HEK293 (cell line): ENCODE measurements around the gene MYOC.

Source experiments
- OSR2 ChIP-seq: fragments of 450-650 bp; formaldehyde crosslinking; IDR thresholded peaks from 2 replicates; pipeline ENCODE4 v1.5.1; 2016; ENCODE audit warnings: missing biosample characterization, missing genetic modification characterization
- SCRT2 ChIP-seq: fragments of 450-650 bp; formaldehyde crosslinking; IDR thresholded peaks from 2 replicates; pipeline ENCODE4 v1.5.1; 2016; ENCODE audit warnings: missing biosample characterization, missing genetic modification characterization
- SP7 ChIP-seq: fragments of 450-650 bp; formaldehyde crosslinking; IDR thresholded peaks from 2 replicates; pipeline ENCODE4 v1.5.1; 2016; ENCODE audit warnings: missing biosample characterization, missing genetic modification characterization
- ZBTB17 ChIP-seq: fragments of 450-650 bp; formaldehyde crosslinking; IDR thresholded peaks from 2 replicates; pipeline ENCODE4 v1.5.1; 2016; ENCODE audit warnings: missing biosample characterization, missing genetic modification characterization
- ZFHX2 ChIP-seq: fragments of 450-650 bp; formaldehyde crosslinking; conservative IDR thresholded peaks from 2 replicates; pipeline ENCODE4 v1.5.1; 2016; ENCODE audit warnings: missing biosample characterization, missing genetic modification characterization
- ZFP37 ChIP-seq: fragments of 450-650 bp; formaldehyde crosslinking; IDR thresholded peaks from 2 replicates; pipeline ENCODE4 v1.5.1; 2016; ENCODE audit warnings: missing biosample characterization, missing genetic modification characterization
- ZNF16 ChIP-seq: fragments of 450-650 bp; formaldehyde crosslinking; IDR thresholded peaks from 2 replicates; pipeline ENCODE4 v1.5.1; 2016; ENCODE audit warnings: low read depth, missing biosample characterization, missing genetic modification characterization
- ZNF202 ChIP-seq: fragments of 450-650 bp; formaldehyde crosslinking; IDR thresholded peaks from 2 replicates; pipeline ENCODE4 v1.5.1; 2016; ENCODE audit warnings: missing biosample characterization, missing genetic modification characterization, borderline replicate concordance
- ZNF292 ChIP-seq: fragments of 450-650 bp; formaldehyde crosslinking; IDR thresholded peaks from 2 replicates; pipeline ENCODE4 v1.5.1; 2016; ENCODE audit warnings: low read depth, missing biosample characterization, missing genetic modification characterization, borderline replicate concordance
- ZNF350 ChIP-seq: fragments of 450-650 bp; formaldehyde crosslinking; IDR thresholded peaks from 2 replicates; pipeline ENCODE4 v1.5.0; 2017; ENCODE audit warnings: missing biosample characterization, mild to moderate bottlenecking, missing genetic modification characterization
- ZNF423 ChIP-seq: fragments of 450-650 bp; formaldehyde crosslinking; IDR thresholded peaks from 2 replicates; pipeline ENCODE4 v1.5.1; 2016; ENCODE audit warnings: missing biosample characterization, missing genetic modification characterization
- ZNF529 ChIP-seq: fragments of 450-650 bp; formaldehyde crosslinking; IDR thresholded peaks from 2 replicates; pipeline ENCODE4 v1.5.1; 2017; ENCODE audit warnings: missing genetic modification characterization, missing biosample characterization; ENCODE audit not compliant: insufficient replicate concordance
- ZNF530 ChIP-seq: fragments of 450-650 bp; formaldehyde crosslinking; IDR thresholded peaks from 2 replicates; pipeline ENCODE4 v1.5.1; 2016; ENCODE audit warnings: low read depth, missing biosample characterization, missing genetic modification characterization
- ZNF571 ChIP-seq: fragments of 450-650 bp; formaldehyde crosslinking; IDR thresholded peaks from 2 replicates; pipeline ENCODE4 v1.5.0; 2017; ENCODE audit warnings: missing biosample characterization, missing genetic modification characterization
- ZNF596 ChIP-seq: fragments of 450-650 bp; IDR thresholded peaks from 2 replicates; pipeline ENCODE4 v1.5.0; 2018; ENCODE audit warnings: missing biosample characterization, mild to moderate bottlenecking, missing genetic modification characterization, moderate library complexity
- ZNF664 ChIP-seq: fragments of 450-650 bp; formaldehyde crosslinking; IDR thresholded peaks from 2 replicates; pipeline ENCODE4 v1.5.1; 2016; ENCODE audit warnings: missing biosample characterization, missing genetic modification characterization
- ZNF701 ChIP-seq: fragments of 450-650 bp; formaldehyde crosslinking; IDR thresholded peaks from 2 replicates; pipeline ENCODE4 v1.5.1; 2016; ENCODE audit warnings: missing biosample characterization, missing genetic modification characterization
- TF ChIP-seq, protein P1 (sequence below): fragments of 450-650 bp; formaldehyde crosslinking; IDR thresholded peaks from 2 replicates; pipeline ENCODE4 v1.5.1; 2016; ENCODE audit warnings: missing biosample characterization, missing genetic modification characterization
- TF ChIP-seq, protein P2 (sequence below): fragments of 450-650 bp; formaldehyde crosslinking; conservative IDR thresholded peaks from 2 replicates; pipeline ENCODE4 v1.5.1; 2016; ENCODE audit warnings: low read depth, missing biosample characterization, missing genetic modification characterization
- TF ChIP-seq, protein P3 (sequence below): fragments of 450-650 bp; formaldehyde crosslinking; IDR thresholded peaks from 2 replicates; pipeline ENCODE4 v1.5.1; 2016; ENCODE audit warnings: missing biosample characterization, missing genetic modification characterization
- TF ChIP-seq, protein P4 (sequence below): fragments of 450-650 bp; formaldehyde crosslinking; IDR thresholded peaks from 2 replicates; pipeline ENCODE4 v1.5.1; 2016; ENCODE audit warnings: missing biosample characterization, missing genetic modification characterization

MYOC gene

DNA sequence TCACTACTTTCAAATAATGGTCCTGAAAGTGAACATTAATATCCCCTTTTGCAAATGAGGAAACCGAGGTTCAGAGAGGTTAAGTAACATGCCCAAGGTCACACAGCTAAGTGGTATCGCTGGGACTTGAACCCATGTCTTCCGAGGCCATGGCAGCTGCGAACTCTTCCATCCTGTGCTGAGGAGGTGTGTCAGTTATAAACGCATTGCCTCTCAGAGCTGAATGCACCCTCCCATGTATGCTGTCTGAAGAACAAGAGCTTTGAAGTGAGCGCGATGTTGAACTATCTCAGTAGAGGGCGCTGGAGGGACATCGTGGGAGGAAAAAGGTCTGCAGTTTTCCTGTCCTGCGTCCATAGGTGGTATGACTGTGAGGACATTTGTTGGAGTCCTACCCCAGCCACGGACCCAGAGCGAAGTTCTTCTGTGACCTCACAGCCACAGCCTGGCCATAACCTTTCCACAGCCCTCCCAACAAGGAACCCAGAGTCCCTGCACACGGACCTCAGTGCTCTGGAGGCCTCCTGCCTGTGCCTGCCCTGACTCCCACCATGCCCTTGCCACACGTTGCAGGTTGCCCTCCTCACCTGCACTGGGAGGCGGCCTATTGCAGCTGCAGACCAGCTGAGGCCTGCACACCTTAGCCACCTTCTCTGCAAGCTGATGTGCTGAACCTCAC lies 7.5 kb downstream of the MYOC start (continued):
- no peak for TF ChIP-seq ZNF292 (tag by site-specific recombination)
- no peak for TF ChIP-seq ZNF571 (tag by site-specific recombination)
- no peak for TF ChIP-seq ZNF202
- 0 out of 2 replicates have a peak, but pooled peaks have one; percentile 22 for TF ChIP-seq ZBTB17 (tag by site-specific recombination)
- TF ChIP-seq ZNF423 (tag by site-specific recombination), result no peak
- peak; percentile 58 for TF ChIP-seq ZFHX2
- no peak for TF ChIP-seq ZNF16 (tag by site-specific recombination)
- TF ChIP-seq ZNF350, result no peak
- TF ChIP-seq, protein P1, sequence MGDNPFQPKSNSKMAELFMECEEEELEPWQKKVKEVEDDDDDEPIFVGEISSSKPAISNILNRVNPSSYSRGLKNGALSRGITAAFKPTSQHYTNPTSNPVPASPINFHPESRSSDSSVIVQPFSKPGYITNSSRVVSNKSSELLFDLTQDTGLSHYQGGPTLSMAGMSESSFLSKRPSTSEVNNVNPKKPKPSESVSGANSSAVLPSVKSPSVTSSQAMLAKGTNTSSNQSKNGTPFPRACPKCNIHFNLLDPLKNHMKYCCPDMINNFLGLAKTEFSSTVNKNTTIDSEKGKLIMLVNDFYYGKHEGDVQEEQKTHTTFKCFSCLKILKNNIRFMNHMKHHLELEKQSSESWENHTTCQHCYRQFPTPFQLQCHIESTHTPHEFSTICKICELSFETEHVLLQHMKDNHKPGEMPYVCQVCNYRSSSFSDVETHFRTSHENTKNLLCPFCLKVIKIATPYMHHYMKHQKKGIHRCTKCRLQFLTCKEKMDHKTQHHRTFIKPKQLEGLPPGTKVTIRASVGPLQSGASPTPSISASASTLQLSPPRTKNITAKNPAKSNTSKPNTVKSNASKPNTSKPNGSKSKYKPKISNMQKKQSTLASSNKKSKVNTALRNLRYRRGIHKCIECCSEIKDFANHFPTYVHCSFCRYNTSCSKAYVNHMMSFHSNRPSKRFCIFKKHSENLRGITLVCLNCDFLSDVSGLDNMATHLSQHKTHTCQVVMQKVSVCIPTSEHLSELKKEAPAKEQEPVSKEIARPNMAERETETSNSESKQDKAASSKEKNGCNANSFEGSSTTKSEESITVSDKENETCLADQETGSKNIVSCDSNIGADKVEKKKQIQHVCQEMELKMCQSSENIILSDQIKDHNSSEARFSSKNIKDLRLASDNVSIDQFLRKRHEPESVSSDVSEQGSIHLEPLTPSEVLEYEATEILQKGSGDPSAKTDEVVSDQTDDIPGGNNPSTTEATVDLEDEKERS (tag by site-specific recombination), result no peak
- TF ChIP-seq ZNF664 (tag by site-specific recombination), result no peak
- TF ChIP-seq, protein P2, sequence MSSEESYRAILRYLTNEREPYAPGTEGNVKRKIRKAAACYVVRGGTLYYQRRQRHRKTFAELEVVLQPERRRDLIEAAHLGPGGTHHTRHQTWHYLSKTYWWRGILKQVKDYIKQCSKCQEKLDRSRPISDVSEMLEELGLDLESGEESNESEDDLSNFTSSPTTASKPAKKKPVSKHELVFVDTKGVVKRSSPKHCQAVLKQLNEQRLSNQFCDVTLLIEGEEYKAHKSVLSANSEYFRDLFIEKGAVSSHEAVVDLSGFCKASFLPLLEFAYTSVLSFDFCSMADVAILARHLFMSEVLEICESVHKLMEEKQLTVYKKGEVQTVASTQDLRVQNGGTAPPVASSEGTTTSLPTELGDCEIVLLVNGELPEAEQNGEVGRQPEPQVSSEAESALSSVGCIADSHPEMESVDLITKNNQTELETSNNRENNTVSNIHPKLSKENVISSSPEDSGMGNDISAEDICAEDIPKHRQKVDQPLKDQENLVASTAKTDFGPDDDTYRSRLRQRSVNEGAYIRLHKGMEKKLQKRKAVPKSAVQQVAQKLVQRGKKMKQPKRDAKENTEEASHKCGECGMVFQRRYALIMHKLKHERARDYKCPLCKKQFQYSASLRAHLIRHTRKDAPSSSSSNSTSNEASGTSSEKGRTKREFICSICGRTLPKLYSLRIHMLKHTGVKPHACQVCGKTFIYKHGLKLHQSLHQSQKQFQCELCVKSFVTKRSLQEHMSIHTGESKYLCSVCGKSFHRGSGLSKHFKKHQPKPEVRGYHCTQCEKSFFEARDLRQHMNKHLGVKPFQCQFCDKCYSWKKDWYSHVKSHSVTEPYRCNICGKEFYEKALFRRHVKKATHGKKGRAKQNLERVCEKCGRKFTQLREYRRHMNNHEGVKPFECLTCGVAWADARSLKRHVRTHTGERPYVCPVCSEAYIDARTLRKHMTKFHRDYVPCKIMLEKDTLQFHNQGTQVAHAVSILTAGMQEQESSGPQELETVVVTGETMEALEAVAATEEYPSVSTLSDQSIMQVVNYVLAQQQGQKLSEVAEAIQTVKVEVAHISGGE (tag by site-specific recombination), result no peak
- TF ChIP-seq OSR2 (tag by site-specific recombination), result no peak
- peak; percentile 76; the same call in 1 of the 2 replicates for TF ChIP-seq ZFP37 (tag by site-specific recombination)
- no peak for TF ChIP-seq ZNF529
- TF ChIP-seq SP7 (tag by site-specific recombination), result peak; percentile 39
- TF ChIP-seq, protein P3, sequence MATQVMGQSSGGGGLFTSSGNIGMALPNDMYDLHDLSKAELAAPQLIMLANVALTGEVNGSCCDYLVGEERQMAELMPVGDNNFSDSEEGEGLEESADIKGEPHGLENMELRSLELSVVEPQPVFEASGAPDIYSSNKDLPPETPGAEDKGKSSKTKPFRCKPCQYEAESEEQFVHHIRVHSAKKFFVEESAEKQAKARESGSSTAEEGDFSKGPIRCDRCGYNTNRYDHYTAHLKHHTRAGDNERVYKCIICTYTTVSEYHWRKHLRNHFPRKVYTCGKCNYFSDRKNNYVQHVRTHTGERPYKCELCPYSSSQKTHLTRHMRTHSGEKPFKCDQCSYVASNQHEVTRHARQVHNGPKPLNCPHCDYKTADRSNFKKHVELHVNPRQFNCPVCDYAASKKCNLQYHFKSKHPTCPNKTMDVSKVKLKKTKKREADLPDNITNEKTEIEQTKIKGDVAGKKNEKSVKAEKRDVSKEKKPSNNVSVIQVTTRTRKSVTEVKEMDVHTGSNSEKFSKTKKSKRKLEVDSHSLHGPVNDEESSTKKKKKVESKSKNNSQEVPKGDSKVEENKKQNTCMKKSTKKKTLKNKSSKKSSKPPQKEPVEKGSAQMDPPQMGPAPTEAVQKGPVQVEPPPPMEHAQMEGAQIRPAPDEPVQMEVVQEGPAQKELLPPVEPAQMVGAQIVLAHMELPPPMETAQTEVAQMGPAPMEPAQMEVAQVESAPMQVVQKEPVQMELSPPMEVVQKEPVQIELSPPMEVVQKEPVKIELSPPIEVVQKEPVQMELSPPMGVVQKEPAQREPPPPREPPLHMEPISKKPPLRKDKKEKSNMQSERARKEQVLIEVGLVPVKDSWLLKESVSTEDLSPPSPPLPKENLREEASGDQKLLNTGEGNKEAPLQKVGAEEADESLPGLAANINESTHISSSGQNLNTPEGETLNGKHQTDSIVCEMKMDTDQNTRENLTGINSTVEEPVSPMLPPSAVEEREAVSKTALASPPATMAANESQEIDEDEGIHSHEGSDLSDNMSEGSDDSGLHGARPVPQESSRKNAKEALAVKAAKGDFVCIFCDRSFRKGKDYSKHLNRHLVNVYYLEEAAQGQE (tag by site-specific recombination), result no peak
- no peak for TF ChIP-seq ZNF596 (tag by site-specific recombination)
- TF ChIP-seq ZNF701 (tag by site-specific recombination), result no peak
- TF ChIP-seq ZNF530 (tag by site-specific recombination), result no peak
- TF ChIP-seq, protein P4, sequence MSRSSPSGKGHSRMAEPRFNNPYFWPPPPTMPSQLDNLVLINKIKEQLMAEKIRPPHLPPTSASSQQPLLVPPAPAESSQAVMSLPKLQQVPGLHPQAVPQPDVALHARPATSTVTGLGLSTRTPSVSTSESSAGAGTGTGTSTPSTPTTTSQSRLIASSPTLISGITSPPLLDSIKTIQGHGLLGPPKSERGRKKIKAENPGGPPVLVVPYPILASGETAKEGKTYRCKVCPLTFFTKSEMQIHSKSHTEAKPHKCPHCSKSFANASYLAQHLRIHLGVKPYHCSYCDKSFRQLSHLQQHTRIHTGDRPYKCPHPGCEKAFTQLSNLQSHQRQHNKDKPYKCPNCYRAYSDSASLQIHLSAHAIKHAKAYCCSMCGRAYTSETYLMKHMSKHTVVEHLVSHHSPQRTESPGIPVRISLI (tag by site-specific recombination), result no peak
- TF ChIP-seq SCRT2 (tag by site-specific recombination), result no peak
